GM23248 (cell line): Measurements from ENCODE around the gene TIAM2.

Experiments
- EZH2 ChIP-seq: fragments of 200-600 bp; sonication (generic); IDR thresholded peaks from 2 replicates; pipeline ENCODE4 v1.6.1; 2018; ENCODE audit warnings: antibody characterized with exemption, mild to moderate bottlenecking; ENCODE audit not compliant: insufficient read depth, poor library complexity, severe bottlenecking
- EZH2phosphoT487 ChIP-seq: fragments of 200-600 bp; sonication (generic); IDR thresholded peaks from 2 replicates; pipeline ENCODE4 v1.6.1; 2018; ENCODE audit warnings: antibody characterized with exemption, moderate library complexity, mild to moderate bottlenecking, low read depth; ENCODE audit not compliant: insufficient read depth

GRCh38 chr6:155061381-155061780 lies 66.3 kb downstream of the TIAM2 start:
- TF ChIP-seq EZH2 (no peak), EZH2phosphoT487 (no peak)
